Measurements from ENCODE around the gene TCHP.
"Not testable (repeated sequence)": the region's sequence is repeated elsewhere in the genome, so short reads cannot be mapped to it uniquely, and the experiment has no call there.

Gene TCHP

GRCh38 chr12:109879351-109880042 is 20.6 kb upstream of the TCHP start:
- DNase-seq = no peak

- peak; percentile 38 to 95 for DNase-seq
Measured at GRCh38 chr12:109880043-109880931, 19.8 kb upstream of the TCHP start, which contains the start of gene GLTP. Gene GLTP (minus strand): TSS chr12:109880541. CDS start chr12:109880374, 167 bp downstream.

GRCh38 chr12:109880938-109881337 is 19.1 kb upstream of the TCHP start:
- DNase-seq = no peak

- DNase-seq = no peak
Measured at GRCh38 chr12:109881752-109882151, 18.3 kb upstream of the TCHP start.

- no peak for DNase-seq
Measured at GRCh38 chr12:109883461-109883860, 16.6 kb upstream of the TCHP start.

GRCh38 chr12:109885616-109886015 is 14.5 kb upstream of the TCHP start:
- DNase-seq = no peak

- no peak for DNase-seq
Measured at GRCh38 chr12:109888179-109889020, 11.7 kb upstream of the TCHP start.

GRCh38 chr12:109890620-109891170 is 9.4 kb upstream of the TCHP start:
- no peak for DNase-seq

GRCh38 chr12:109891731-109892130 is 8.3 kb upstream of the TCHP start:
- DNase-seq = not testable (repeated sequence)

- no peak for DNase-seq
Measured at GRCh38 chr12:109892165-109892715, 7.8 kb upstream of the TCHP start.

GRCh38 chr12:109892748-109893147 is 7.3 kb upstream of the TCHP start:
- no peak for DNase-seq

- DNase-seq = no peak
Measured at GRCh38 chr12:109893261-109893995, 6.6 kb upstream of the TCHP start.

GRCh38 chr12:109894939-109895338 is 5.1 kb upstream of the TCHP start:
- DNase-seq = no peak

- no peak for DNase-seq
Measured at GRCh38 chr12:109896188-109896587, 3.9 kb upstream of the TCHP start.

GRCh38 chr12:109897029-109897428 is 3.0 kb upstream of the TCHP start:
- no peak for DNase-seq

GRCh38 chr12:109899345-109899744 is 729 bp upstream of the TCHP start:
- not testable (repeated sequence) for DNase-seq

- DNase-seq = peak in 1 of 2 experiments; percentile 57
Measured at GRCh38 chr12:109900752-109901580, 892 bp downstream of the TCHP start.

GRCh38 chr12:109902891-109903418 is 2.9 kb downstream of the TCHP start:
- no peak for DNase-seq

GRCh38 chr12:109905301-109905700 is 5.2 kb downstream of the TCHP start:
- no peak for DNase-seq

- DNase-seq = no peak
Measured at GRCh38 chr12:109910254-109910968, 10.3 kb downstream of the TCHP start.
